ENCODE measurements around the gene NPW. TPM values are rescaled to one million over a fixed set of nuclear protein-coding genes. Genes with fewer than 3 reads are reported as not detected.
"Not testable (repeated sequence)": the region's sequence is repeated elsewhere in the genome, so short reads cannot be mapped to it uniquely, and the experiment has no call there.

NPW gene
- total RNA-seq, 2 donors from 2014 or later, result 1.8 to 3.6 TPM

- TF ChIP-seq CTCF (IDR thresholded peaks at IDR 0.05) (no peak), POLR2AphosphoS5 (IDR thresholded peaks at IDR 0.05) (no peak), POLR2A (IDR thresholded peaks at IDR 0.05) (no peak)
- 0% methylated on average over 17 of the region's 55 CpGs for WGBS
- Histone ChIP-seq H3K4me3 (peak overlapping the region; percentile 93 to 96), H3K4me1 (replicated peaks) (peaks cover 25% of the 10 kb centered on the region), H3K9me3 (no peaks in the 10 kb centered on the region), H3K27me3 (replicated peaks; ENCODE audit: insufficient read depth) (no peaks in the 10 kb centered on the region), H3K36me3 (no peaks in the 10 kb centered on the region), H3K27ac (peak overlapping the region; percentile 69 to 79)
- intact Hi-C loops (cut with DNase I), result no loop called here
- DNase-seq (ENCODE audit: low spot score), result no peak
Observed at GRCh38 chr16:2009164-2009711, 10.3 kb upstream of the NPW start.

- TF ChIP-seq POLR2A (IDR thresholded peaks at IDR 0.05), result peak; percentile 81
- TF ChIP-seq CTCF (IDR thresholded peaks at IDR 0.05), result peak in 2 of 4 experiments; percentile 20 to 30
- TF ChIP-seq POLR2AphosphoS5 (IDR thresholded peaks at IDR 0.05), result peak; percentile 74
- peak; percentile 74 for DNase-seq (ENCODE audit: low spot score)
- no peaks in the 10 kb centered on the region for H3K9me3 ChIP-seq
- WGBS, result 1% methylated on average over 45 of the region's 52 CpGs
- intact Hi-C loops (cut with DNase I), result no loop called here
- H3K27me3 ChIP-seq (replicated peaks; ENCODE audit: insufficient read depth), result no peaks in the 10 kb centered on the region
- no peaks in the 10 kb centered on the region for H3K36me3 ChIP-seq
- peaks cover 24% of the 10 kb centered on the region for H3K4me1 ChIP-seq (replicated peaks)
- H3K27ac ChIP-seq, result peak within 1 kb of the TSS; percentile 79 to 81
- peak within 1 kb of the TSS; percentile 93 to 96 for H3K4me3 ChIP-seq
Observed at GRCh38 chr16:2009791-2010510, 9.6 kb upstream of the NPW start, which contains the start of gene ZNF598. Gene ZNF598, minus strand, starts transcription at chr16:2009821.

GRCh38 chr16:2011726-2012125, 7.9 kb upstream of the NPW start:
- intact Hi-C loops (cut with DNase I); H3K27ac ChIP-seq; H3K9me3 ChIP-seq; H3K27me3 ChIP-seq (replicated peaks; ENCODE audit: insufficient read depth); H3K4me3 ChIP-seq; H3K36me3 ChIP-seq; DNase-seq (ENCODE audit: low spot score): not testable (repeated sequence)
- peaks cover 24% of the 10 kb centered on the region for H3K4me1 ChIP-seq (replicated peaks)
- WGBS, result 83% methylated on average over 9 of the region's 9 CpGs

DNA sequence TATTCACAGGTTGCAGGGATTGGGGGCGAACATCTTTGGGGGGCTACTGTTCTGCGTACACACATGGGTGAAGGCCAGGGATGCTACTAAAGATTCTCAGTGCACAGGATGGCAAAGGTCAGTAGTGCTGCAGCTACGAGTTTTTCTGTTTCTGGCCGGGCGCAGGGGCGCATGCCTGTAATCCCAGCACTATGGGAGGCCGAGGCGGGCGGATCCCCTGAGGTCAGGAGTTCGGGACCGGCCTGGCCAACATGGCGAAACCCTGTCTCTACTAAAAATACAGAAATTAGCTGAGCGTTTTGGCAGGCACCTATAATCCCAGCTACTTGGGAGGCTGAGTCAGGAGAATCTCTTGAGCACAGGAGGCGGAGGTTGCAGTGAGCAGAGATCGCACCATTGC, 6.1 kb upstream of the NPW start:
- intact Hi-C loops (cut with DNase I), result no loop called here
- Histone ChIP-seq H3K36me3 (no peaks in the 10 kb centered on the region), H3K27me3 (replicated peaks; ENCODE audit: insufficient read depth) (no peaks in the 10 kb centered on the region), H3K27ac (no peak overlapping the region), H3K9me3 (no peaks in the 10 kb centered on the region), H3K4me3 (no peak overlapping the region), H3K4me1 (replicated peaks) (peaks cover 9% of the 10 kb centered on the region)
- TF ChIP-seq POLR2A (IDR thresholded peaks at IDR 0.05), result no peak
- TF ChIP-seq CTCF (IDR thresholded peaks at IDR 0.05), result no peak
- no peak for TF ChIP-seq POLR2AphosphoS5 (IDR thresholded peaks at IDR 0.05)
- WGBS, result 81% methylated on average over 15 of the region's 15 CpGs
- DNase-seq (ENCODE audit: low spot score), result no peak

- Histone ChIP-seq H3K27ac (no peak overlapping the region), H3K4me3 (no peak overlapping the region), H3K4me1 (replicated peaks) (peaks cover 6% of the 10 kb centered on the region), H3K36me3 (no peaks in the 10 kb centered on the region), H3K9me3 (no peaks in the 10 kb centered on the region), H3K27me3 (replicated peaks; ENCODE audit: insufficient read depth) (peaks cover 4% of the 10 kb centered on the region)
- WGBS, result 71% methylated on average over 23 of the region's 24 CpGs
- no peak for DNase-seq (ENCODE audit: low spot score)
- TF ChIP-seq POLR2AphosphoS5 (IDR thresholded peaks at IDR 0.05) (no peak), CTCF (IDR thresholded peaks at IDR 0.05) (no peak), POLR2A (IDR thresholded peaks at IDR 0.05) (peak; percentile 15)
- intact Hi-C loops (cut with DNase I), result no loop called here
Observed at GRCh38 chr16:2015117-2015946, 4.3 kb upstream of the NPW start.
